ENCODE results near the gene TMEM134.

DNA sequence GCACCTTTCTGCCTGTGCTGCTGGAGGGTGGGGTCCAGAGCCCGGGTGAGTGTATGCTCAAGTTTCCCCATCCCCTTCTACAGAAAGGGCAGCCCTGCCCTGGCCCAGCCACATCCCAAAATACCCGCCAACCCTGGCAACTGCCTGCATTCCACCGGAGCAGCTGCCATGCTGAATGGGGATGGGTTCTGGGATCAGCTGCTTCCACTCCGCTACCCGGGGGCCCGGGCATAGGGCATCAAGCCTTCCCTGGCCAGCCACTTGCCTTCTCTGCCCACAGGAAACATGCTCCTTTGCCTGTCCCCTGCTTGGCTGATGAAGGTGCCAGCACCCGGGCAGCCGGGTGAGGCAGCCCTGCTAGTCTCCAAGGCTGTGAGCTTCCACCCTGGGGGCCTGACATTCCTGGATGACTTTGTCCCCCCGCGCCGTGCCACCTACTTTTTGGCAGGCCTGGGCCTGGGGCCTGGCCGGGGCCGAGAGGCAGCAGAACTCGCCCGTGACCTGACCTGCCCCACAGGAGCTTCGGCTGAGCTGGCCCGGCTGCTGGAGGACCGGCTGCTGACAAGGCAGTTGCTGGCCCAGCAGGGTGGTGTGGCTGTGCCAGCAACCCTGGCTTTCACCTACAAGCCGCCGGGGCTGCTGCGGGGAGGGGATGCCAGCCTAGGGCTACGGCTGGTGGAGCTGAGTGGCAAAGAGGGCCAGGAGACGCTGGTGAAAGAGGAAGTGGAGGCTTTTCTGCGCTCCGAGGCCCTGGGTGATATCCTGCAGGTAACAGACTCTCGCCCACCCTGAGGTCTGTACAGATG, 50.4 kb downstream of the TMEM134 start:
- TF ChIP-seq, protein P1, sequence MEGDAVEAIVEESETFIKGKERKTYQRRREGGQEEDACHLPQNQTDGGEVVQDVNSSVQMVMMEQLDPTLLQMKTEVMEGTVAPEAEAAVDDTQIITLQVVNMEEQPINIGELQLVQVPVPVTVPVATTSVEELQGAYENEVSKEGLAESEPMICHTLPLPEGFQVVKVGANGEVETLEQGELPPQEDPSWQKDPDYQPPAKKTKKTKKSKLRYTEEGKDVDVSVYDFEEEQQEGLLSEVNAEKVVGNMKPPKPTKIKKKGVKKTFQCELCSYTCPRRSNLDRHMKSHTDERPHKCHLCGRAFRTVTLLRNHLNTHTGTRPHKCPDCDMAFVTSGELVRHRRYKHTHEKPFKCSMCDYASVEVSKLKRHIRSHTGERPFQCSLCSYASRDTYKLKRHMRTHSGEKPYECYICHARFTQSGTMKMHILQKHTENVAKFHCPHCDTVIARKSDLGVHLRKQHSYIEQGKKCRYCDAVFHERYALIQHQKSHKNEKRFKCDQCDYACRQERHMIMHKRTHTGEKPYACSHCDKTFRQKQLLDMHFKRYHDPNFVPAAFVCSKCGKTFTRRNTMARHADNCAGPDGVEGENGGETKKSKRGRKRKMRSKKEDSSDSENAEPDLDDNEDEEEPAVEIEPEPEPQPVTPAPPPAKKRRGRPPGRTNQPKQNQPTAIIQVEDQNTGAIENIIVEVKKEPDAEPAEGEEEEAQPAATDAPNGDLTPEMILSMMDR (IDR thresholded peaks at IDR 0.05): no peak
- no peak for TF ChIP-seq POLR2A (IDR thresholded peaks at IDR 0.05)

Data from Peyer's patch (tissue), 4 donors.